GM04503 (cell line): ENCODE results near the gene EGFL8.
"Not testable (repeated sequence)": the region's sequence is repeated elsewhere in the genome, so short reads cannot be mapped to it uniquely, and the experiment has no call there.

Experiments used
- DNase-seq: peaks from one replicate; pipeline ENCODE4 v3.0.0-alpha.2; 2012; ENCODE audit warnings: low read depth

The EGFL8 gene

DNA sequence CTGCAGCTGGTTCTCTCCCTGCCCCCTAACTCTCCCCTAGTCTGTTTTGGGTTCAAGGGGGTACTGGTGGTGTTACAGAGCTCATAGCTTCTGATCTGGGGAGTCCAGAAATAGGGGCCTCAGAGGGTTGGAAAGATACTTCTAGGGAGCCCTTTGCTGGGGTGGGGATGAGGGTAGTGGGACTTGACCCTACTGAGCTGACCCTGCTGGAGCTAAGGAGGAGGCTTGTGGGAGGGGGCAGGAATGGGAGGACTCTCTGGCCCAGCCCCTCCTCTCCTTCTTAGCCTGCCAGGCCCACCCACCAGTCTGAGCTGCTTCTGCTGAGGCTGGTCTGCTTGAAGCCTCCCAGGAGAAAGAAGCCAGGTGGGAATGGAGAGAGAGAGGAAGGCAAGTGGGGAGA is at the start of gene EGFL8:
Gene EGFL8 (plus strand): TSS at position 301 of the 400 bp plus-strand sequence. CDS start 1,571 bp downstream, outside the sequence.
- no peak for DNase-seq

DNA sequence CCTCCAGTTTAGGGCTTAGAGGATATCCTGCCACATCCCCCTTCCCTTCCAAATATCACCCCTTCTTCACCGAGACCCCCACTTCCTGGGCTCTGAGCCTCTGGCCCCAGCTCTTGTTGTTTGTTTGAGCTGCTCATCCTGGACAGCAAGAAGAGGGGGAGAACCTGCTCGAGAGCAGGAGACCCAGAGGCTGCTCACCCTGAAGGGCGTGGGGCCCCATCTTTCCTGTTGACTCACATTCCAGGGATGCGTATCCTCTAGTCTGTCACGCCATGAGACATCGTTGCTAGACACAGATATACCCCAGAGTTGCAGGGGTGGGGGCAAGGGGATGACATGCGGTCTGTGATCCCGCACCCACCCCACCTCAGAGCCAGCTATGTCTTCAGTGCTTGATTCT is 49.6 kb upstream of the EGFL8 start:
- DNase-seq = peak; percentile 80

DNA sequence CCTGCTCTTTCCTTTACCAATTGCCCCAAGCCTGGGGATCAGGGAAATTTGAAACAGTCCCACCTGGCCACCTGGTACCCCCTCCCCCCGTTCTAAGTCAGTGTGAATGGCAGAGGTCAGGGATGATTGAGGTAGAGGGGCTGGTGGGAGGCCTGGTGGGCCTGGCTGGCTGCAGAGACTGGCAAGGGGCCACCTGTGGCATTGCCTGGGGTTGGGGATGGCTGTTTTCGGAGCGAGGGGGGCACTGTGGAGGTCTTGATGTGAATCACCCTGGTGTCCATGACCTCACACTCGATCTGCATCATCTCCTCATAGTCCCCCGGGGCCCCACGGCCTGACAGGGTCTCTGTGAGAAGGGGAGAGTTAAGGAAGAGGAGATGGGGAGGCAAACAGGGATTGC is 48.8 kb upstream of the EGFL8 start:
- DNase-seq = no peak

DNA sequence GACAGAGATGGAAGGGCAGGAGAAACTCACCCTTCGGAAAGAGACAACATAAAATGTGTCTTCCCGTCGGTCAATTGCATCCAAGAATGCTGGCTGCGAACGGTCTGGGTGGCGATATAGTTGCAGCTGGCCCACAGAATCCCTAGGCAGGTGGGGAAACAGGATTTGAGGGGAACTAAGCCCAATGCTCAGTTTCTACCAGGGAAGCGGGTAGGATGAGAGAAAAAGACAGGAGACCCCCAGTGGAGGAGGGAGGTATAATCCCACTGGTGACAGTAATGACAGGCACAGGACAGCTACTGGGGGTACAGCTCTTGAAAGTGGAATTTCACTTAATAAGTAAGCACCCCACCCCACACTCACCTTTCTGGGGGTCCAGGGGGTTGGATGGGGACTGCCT is 47.7 kb upstream of the EGFL8 start:
- no peak for DNase-seq

DNA sequence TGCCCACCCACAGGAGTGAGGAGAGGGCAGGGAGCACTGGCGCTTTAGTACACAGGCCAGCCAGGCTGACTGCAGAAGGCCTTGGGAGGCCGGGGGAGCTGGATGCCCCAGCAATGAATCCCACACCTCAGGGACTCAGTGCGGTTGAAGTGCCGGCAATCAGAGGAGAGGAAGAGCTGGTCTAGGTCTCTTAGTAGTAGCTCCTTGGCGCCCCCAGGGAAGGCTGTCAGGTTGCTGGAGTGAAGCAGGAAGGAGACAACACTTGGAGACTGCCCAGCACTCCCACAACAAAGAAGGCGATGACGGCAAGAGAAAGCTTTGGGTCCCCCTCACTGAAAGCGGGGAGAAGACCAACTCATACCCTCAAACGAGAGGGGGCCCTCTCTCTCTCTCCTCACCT is 46.9 kb upstream of the EGFL8 start:
- DNase-seq = no peak

DNA sequence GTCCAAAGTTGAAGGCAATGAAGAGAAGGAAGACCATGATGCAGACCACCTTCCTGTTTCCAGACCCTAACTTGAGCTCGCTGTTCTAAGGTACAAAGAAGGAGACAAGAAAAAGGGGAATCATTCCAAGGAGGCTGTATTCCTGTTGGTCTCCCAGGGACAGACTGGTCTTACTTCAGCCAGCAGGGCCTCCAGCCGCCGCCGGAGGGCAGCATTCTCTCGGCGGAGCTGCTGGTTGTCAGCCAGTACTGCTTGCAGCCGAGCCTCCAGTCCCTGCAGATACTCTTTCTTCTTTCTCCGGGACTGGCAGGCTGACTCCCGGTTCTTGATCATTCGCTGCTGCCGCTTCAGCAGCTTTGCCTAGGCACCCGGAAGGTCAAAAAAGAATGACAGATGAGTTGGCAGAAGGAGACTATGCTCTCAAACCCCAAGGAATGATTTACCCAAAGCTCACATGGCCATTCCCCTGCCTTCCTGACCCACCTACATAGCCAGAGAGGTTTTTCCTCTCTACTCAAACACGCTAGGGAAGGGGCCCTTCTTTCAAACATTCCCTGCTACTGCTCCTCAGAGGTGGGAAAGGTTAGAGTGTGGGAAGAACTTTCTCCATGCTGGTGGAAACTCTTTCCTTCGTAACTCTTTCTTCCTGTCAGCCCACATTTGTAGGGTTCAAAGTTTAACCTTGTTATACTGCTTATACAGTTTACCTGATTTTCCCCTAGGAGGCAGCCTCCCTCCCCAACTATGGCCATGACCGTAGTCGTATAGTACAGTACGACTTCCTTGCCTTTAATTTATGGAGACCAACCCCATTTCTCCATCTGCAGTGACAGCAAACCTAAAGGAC is 45.4 kb upstream of the EGFL8 start:
- no peak for DNase-seq

DNA sequence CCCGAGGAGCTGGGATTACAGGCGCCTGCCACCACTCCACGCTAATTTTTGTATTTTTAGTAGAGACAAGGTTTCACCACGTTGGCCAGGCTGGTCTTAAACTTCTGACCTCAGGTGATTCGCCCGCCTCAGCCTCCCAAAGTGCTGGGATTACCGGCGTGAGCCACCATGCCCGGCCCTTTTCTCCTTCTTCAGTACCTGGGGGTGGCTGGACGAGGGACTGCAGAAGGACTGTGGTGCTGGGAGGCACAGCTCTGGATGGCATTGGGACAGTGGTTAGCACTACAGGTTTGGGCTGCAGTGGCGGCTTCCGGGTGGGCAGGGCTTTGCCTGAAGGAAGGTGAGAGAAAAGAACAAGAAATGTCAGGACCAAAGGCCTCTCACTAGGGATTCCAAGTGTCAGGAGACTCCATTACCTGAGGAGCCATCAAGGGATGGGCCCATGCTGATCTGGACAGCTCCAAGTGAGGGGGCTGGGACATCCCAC is 43.8 kb upstream of the EGFL8 start:
- no peak for DNase-seq

DNA sequence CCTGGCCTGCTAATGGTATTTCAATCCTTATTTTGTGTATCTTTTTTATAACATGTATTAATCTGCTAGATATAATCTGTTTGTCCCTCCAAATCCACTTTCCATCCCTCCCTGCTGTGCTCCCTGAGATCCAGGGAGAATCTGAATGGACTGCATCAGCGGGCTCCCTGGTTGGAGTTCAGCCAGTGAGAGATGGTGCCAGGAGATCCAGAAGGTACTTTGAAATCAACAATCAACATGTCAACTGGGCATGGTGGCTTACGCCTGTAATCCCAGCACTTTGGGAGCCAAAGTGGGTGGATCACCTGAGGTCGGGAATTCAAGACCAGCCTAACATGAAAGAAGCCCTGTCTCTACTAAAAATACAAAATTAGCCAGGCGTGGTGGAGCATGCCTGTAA is 40.7 kb upstream of the EGFL8 start:
- DNase-seq = no peak

DNA sequence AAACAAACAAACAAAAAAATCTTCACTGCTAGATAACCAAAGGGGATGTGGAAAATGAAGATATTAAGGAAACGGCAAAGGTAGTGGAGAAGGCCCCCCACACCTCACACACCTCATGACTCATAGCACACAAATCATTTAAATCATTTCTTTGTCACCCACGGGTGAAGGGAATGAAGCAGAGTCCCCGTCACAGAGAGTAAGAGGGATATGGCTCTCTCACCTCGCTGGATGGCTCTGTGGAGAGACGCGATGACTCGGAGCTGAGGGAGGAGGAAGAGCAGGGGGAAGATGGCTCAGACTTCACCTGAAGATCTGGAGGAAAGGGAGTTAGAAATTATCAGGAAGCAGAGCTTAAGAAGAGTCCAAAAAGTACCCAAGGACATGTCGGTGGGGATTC is 37.5 kb upstream of the EGFL8 start:
- no peak for DNase-seq

DNA sequence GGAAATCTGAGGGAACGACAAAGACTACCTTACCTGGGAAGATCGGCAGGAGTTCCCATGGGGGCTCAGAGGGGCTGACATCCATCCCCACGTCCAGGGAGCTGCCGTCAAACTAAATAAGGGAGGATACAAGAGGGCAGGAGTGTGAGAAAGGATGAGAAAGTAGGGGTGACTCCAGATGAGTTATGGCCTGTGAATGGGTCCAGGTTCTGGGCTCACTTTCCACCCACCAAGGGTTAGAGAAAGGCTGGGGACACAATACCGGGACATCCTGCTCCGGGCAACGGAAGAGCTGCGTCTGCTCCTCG is 37.0 kb upstream of the EGFL8 start:
- DNase-seq = no peak

DNA sequence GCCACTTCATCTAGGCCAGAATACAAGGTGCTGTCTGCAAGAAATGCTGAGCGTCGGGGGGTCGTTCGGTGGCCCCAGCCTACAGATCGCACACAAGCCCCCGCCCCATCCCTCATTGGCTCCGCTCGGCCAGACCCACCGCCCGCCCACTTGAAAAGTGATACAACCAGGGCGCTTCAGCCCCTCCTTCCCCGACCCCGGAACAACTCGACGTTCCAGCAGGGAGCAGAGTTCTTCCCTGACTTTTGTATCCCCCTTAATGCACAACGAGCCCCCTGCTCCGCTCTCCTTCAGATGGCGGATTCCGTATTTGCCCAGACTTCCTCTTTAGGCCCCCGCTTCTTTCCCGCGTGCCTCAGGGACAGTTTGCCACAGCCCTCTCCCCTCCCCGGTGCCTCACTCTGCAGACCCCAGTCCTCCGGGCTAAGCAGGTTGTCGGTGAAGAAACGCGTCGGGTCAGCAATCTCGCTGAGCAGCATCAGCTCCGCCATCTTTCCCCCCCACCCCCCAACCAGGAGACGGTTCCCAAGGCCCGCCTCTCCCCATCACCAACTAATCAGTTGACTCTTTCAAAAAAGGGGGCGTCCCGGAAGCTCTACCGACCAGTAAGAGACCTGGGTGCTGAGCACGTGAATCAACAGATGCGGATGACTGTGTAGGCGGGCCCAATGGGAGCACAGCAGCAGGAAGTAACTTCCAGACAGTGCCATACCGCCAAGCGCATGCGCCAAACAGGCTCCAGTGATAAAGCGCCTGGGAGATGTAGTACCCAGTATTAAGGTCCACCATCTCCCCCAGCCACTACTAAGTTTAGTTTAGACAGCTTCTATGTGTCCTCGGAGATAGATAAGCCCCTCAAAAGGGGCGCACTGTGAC is 36.4 kb upstream of the EGFL8 start, which contains the start of gene ATF6B:
Gene ATF6B (minus strand): TSS at position 530 of the 876 bp plus-strand sequence. CDS start 39 bp downstream, at position 491.
- peak; percentile 98 for DNase-seq

DNA sequence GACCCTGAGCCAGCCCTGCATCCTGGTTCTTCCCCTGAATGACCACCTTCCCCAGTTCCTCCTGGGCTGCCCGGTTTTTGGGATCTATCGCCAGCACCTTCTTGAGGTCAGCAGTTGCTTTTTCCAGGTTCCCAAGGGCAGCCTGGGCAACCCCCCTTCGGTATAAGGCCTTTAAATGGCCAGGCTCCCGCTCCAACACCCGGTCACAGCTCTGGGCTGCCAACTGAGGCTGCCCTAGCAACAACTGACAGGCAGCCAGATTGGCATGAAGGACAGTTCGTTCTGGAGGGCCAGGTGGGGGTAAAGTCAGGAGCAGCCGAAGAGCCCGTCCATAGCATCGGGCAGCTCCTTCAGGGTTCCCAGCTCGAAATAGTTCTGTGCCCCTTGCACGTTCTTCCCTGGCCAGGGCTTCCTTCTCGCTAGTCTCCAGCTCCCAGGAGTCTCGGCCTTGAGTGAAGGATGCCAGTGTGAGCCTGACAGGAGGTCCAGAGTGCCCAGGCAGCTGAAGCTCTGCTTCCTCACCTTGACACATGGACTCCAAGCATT is 35.6 kb upstream of the EGFL8 start:
- DNase-seq = no peak

DNA sequence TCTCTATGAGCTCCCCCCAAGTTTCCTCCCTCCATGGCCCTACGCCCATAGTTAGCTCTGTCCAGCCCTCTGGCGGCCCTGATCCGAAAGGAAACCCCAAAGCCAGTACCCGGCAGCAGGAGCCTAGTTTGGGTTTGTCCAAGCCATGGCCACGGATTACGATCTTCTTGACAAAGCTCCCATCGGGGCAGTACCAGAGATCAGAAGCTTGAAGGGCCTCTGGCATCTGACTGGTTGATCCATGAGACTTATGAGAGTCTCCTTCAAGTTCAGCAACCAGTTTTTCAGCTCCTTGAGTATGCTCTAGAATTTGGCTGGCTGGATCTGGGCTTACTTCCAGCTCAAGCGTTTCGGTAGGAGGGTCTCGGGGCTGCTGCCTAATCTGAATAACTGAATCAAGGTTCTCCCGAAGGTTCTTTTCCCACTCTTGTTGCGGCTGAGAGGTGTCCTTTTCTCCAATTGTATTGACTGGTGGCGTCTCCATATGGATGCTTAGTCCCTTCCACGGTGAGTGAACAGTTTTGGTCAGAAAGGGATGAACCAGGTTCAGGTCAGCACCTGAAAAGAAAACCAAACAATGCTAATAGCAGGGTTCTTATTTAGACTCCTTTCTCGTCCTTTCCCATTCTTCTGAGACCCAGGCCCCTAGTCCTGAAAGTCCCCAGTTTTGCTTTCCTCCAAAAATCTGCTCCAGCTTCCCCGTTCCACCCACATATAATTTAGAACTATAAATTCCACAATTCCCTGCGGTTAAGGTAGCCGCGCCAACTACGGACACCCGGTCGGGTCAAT is 34.9 kb upstream of the EGFL8 start:
- DNase-seq = no peak

DNA sequence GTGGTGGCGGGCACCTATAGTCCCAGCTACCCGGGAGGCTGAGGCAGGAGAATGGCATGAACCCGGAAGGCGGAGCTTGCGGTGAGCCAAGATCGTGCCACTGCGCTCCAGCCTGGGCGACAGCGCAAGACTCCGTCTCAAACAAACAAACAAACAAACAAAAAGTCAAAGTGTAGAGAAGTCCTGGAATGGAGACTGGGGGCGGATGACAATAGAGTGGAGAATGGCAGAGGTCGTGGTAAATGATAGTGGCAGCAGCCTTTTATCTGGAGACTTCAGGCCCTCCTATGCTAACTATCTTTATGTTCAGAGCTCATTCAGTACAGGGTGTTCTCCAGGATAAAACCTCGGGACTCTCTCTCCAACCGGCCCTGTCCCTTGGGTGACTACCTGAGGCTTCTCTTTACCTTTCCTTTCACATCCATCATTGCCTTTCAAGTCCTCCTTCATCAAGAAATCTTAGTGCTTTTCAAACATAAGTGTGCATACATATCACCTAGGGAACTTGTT is 32.9 kb upstream of the EGFL8 start:
- DNase-seq = no peak

DNA sequence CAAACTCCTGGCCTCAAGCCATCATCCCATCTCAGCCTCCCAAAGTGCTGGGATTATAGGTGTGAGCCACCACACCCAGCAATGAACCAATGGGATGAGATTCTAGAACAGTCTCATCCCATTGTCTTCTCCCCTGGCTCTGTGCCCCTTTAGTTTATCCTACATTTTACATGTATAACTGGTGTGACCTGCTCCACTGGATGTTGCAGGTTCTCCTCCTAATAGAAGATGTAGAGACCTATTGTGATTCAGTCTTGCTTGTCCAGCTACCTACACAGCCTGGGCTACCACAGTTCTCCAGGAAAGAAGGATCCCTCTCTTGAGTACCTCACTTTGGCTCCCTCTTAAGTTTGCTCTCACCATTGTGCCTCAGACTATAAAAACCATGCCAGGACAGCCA is 32.3 kb upstream of the EGFL8 start:
- no peak for DNase-seq

DNA sequence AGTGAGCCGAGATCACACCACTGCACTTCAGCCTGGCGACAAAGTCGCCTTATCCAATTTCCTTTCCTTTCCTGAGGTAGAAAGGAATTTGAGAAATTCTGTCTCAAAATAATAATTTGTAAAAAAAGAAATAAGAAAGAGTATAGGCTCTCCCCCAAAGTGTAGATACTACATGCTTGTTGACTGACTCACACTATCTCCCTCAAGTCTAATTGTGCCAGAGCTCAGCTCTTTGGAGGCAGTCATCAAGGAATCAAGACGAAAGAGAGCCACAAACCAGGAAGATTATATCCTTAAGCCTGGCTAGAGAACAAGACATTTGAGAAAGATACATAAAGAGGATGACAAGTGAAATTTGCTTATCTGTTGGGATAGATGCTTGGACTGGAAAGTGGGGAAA is 30.6 kb upstream of the EGFL8 start:
- DNase-seq = no peak

DNA sequence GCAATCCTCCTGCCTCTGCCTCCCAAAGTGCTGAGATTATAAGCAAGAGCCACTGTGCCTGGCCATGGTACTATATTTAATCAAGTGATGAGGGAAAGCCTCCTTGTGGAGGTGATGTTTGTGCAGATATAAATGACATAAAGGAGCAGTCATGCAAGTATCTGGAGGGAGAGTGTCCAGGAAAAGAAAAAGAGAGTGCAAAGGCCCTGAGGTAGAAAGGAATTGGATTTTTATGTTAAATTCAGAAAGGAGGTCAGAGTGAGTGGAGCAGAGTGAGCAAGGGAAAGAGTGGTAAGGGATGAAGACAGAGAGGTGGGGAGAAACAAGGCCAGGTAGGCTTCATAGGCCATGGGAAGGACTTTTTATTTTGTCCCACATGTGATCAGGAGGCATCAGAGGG is 26.9 kb upstream of the EGFL8 start:
- no peak for DNase-seq

DNA sequence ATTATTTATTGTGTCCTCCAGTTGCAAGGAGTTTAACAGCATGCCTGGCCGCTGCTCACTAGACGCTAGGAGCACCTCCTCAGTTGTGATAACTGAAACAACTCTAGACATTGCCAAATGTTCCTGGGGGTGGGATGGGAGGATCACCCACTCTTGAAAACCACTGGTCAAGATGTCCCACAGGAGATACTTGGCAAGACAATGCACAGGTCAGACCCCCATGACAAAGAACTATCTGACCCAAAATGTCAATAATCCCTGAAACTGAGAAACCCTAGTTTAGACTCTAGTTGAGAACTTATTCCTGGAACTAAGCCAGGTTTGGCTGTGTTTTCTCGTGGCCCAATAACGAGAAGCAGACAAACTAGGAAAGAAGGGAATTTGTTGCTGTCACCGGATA is 24.8 kb upstream of the EGFL8 start:
- DNase-seq = no peak

DNA sequence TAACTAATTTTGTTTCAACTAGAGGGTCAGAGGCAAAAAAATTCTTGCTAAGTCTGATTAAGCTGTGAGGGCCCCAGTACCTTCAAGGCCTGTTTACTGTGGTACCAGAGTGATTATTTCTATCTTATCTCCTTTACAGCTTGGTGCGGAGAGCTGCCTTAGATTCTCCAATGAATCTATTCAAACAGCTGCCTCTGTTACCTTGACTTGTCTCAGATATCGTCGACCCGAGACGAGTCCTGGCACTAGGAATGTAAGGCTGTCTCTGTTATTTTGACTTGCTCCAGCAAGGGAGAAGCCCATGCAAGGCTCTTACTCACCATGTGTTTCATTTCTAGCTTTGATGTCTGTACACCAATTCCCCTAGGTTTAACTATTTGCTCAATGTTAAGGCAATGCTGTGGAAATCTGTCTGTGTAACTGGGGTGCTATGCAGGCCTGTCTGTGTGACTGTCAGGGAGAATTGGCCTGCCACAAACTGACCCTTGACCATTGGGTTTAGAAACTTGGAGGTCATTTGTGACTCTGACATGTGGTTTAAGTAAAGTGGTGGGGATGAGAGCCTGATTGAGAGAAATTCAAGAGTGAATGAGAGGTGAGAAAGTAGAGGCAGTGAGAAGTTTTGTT is 23.9 kb upstream of the EGFL8 start:
- DNase-seq = no peak

DNA sequence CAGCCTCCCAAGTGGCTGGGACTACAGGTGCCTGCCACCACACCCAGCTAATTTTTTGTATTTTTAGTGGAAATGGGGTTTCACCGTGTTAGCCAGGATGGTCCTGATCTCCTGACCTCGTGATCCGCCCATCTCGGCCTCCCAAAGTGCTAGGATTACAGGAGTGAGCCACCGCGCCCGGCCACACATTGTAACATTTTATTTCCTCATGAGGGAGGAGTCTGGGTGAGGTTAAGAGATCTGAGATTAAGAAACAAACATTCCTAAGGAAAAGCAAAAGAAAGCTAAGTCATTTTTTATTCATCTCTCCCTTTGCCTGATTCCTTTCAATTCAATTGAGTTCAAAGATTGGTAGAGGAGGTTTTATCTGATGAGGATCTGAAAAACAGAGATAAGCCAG is 20.2 kb upstream of the EGFL8 start:
- DNase-seq = not testable (repeated sequence)

DNA sequence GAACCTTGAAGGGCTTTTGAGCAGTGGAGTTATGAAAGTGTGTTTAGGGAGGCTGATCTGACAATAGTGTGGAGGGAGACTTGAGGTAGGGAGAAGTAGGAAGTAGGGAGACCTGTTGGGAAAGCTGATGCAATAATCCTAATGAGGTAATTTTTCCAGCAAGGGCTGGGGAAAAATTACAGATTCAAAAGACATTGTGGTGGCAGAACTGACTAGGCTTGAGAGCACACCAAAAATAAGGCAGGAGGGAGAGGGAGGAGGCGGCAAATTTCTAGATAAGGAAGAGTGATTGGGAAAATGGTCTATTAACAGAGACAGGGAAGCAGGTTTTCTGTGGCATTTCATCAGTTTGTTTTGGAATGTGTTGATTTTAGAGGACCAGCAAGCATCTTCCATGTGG is 18.1 kb upstream of the EGFL8 start:
- DNase-seq = no peak
